AG04449 (cell line): Measurements from ENCODE around the gene RIT2.
"Not testable (repeated sequence)": the region's sequence is repeated elsewhere in the genome, so short reads cannot be mapped to it uniquely, and the experiment has no call there.

Experiments
- CTCF ChIA-PET: fragments of 350-600 bp; formaldehyde crosslinking; extraction: SDS; loops from one replicate; lab custom pipeline; 2021; ENCODE audit warnings: antibody characterized with exemption; lab: Yijun Ruan, JAX
- POLR2A ChIA-PET: fragments of 400-600, 350-600 bp; formaldehyde crosslinking; extraction: SDS; loops from one replicate; lab custom pipeline; 2020; ENCODE audit warnings: antibody characterized with exemption, inconsistent platforms; lab: Yijun Ruan, JAX
- DNase-seq: peaks from one replicate; pipeline ENCODE4 v3.0.0-alpha.2; 2010; ENCODE audit warnings: low read depth, low spot score
- H3K4me3 ChIP-seq: 2 replicates; pipeline ENCODE4 v1.5.1; 2011; ENCODE audit warnings: low read depth, mild to moderate bottlenecking, control low read depth, low read length
- CTCF ChIP-seq: IDR thresholded peaks from one replicate; pipeline ENCODE4 v1.5.1; 2011; ENCODE audit warnings: mild to moderate bottlenecking, moderate library complexity, low read length, control low read depth, inconsistent platforms; ENCODE audit not compliant: insufficient read depth; ENCODE audit errors: missing control alignments

The RIT2 gene

DNA sequence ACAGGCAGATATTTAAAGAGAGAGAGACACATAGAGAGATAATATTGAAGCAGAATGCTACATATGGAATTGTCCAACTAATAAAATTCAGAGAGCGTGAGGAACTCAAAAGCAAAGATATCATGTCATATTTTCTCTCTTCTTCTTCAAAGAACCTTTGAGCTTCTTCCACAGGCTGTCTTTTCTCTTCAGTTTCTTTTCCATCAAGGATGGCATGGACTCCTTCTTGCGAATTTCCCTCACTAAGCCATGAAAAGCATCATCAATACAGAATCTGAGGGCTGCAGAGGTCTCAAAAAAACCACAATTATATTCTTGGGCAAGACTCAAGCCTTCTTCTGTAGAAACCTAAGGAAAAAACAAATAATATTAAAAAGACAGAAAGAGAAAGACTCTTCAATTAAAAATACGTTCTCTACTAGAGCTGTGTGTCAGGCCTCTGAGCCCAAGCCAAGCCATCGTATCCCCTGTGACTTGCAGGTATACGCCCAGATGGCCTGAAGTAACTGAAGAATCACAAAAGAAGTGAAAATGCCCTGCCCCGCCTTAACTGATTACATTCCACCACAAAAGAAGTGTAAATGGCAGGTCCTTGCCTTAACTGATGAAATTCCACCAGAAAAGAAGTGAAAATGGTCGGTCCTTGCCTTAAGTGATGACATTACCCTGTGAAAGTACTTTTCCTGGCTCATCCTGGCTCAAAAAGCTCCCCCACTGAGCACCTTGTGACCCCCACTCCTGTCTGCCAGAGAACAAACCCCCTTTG is 371.9 kb downstream of the RIT2 start:
- POLR2A ChIA-PET: no interaction called here
- TF ChIP-seq CTCF: no peak
- no peak overlapping the region for H3K4me3 ChIP-seq
- CTCF ChIA-PET: no interaction called here
- no peak for DNase-seq

DNA sequence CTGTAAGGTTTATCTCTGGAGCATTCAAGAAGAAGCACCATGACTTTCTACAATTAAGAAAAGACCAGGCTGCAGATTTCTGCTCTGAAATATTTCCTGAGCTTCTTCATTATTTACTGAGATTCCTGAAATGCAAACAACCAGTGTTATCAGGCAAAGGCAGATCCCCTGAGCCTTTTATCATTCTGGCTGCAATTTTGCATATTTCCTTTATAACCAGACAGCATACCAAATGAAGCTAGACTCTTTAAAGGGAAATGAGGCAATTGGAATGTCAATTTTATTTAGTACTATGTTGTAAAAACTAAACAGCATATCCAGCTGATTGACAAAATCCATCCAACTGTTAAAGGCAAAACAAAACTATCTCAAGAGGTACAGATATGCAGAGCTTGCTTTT is 372.5 kb downstream of the RIT2 start:
- ChIA-PET POLR2A (no interaction called here), CTCF (no interaction called here)
- no peak overlapping the region for H3K4me3 ChIP-seq
- no peak for TF ChIP-seq CTCF
- DNase-seq: no peak

GRCh38 chr18:42742474-42742873 is 373.0 kb downstream of the RIT2 start:
- CTCF ChIA-PET: no interaction called here
- TF ChIP-seq CTCF: no peak
- POLR2A ChIA-PET: no interaction called here

GRCh38 chr18:42741805-42742347 is 373.6 kb downstream of the RIT2 start:
- CTCF ChIA-PET, POLR2A ChIA-PET, DNase-seq, H3K4me3 ChIP-seq: not testable (repeated sequence)

More at GRCh38 chr18:42742474-42742873, 373.0 kb downstream of the RIT2 start:
- no peak overlapping the region for H3K4me3 ChIP-seq
- DNase-seq: no peak

- CTCF ChIA-PET, H3K4me3 ChIP-seq, POLR2A ChIA-PET, DNase-seq: not testable (repeated sequence)
These were observed 374.2 kb downstream of the RIT2 start for GRCh38 chr18:42741299-42741698.

DNA sequence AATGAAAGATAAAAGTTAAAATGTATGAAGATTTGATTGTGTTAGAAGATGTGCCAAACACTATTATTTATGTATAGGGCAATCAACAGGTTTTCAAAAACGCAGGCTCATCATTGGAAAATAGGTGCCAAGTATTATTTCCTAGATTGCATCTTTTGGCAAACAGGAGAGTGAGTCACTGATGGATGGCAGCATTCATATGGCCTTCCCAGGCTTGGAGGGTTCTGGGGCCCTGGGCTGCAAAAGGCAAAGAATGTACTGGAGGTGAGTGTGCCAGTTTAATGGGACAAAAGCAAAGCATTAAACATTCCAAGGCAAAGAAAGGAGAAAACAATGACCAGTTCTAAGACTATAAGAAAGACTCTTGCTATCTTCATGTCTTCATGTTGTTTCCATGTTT is 379.4 kb downstream of the RIT2 start:
- no peak for TF ChIP-seq CTCF
- no peak overlapping the region for H3K4me3 ChIP-seq
- ChIA-PET CTCF (no interaction called here), POLR2A (no interaction called here)
- DNase-seq: no peak

- TF ChIP-seq CTCF: no peak
- DNase-seq: no peak
- ChIA-PET CTCF (no interaction called here), POLR2A (no interaction called here)
- no peak overlapping the region for H3K4me3 ChIP-seq
These were observed 381.0 kb downstream of the RIT2 start for GRCh38 chr18:42734520-42734919.
